NCI-H2196 (cell line): ENCODE results near the gene ACMSD.
"Not testable (repeated sequence)": the region's sequence is repeated elsewhere in the genome, so short reads cannot be mapped to it uniquely, and the experiment has no call there.

Source experiments
- DNase-seq: peaks from one replicate; lab custom pipeline; 2025; ENCODE audit not compliant: unreplicated experiment; lab: John Stamatoyannopoulos, UW

Gene ACMSD

DNA sequence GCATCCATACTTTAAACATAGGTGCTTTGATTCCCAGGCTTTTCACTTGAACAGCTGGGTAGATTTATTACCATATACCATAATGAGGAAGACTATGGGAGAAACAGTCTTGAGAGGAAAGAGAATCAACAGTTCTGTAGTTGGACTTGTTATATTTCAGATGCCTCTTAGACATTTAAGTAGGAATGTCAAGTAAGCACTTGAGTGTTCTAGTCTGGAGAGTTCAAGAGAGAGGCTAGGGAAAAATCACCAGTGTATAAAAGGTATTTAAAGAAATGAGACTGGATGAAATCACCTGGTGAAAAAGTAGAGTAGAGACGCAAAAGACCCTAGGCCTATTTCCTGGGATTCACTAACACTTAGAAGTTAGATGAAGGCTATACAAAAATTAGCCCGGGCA lies 66.8 kb downstream of the ACMSD start:
- no peak for DNase-seq

DNA sequence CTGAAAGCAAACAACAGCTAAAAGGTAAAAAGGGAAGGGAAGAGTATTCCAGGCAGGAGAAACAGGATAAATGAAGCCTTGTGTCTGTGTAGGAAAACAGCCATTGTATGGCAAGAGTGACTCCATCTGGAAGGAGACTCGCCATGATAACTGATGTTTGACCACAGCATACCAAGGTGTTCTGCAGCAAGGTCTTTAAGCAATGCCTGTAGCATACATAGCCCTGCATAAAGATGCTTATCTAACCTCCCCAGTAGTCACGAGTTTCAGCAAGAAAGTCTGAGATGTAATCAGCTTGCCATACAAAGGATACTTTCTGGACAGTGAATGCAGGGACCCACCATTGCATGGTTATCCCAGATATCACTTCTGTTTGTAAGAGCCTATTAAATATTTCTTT lies 68.3 kb downstream of the ACMSD start:
- DNase-seq: no peak

DNA sequence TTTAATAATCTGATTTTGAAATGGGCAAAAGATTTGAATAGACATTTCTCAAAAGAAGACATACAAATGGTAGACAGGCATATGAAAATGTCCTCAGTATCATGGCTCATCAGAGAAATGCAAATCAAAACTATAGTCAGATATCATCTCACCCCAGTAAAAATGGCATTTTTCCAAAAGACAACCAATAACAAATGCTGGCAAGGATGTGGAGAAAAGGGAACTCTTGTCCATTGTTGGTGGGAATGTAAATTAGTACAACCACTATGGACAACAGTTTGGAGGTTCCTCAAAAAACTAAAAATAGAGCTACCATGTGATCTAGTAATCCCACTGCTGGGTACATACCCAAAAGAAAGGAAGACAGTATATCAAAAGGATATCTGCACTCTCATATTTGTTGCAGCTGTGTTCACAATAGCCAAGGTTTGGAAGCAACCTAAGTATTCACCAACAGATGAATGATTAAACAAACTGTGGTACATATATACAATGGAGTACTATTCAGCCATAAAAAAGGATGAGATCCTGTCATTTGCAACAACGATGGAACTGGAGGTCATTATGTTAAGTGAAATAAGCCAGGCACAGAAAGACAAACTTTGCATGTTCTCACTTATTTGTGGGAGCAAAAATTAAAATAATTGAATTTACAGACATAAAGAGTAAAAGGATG lies 69.2 kb downstream of the ACMSD start:
- not testable (repeated sequence) for DNase-seq

DNA sequence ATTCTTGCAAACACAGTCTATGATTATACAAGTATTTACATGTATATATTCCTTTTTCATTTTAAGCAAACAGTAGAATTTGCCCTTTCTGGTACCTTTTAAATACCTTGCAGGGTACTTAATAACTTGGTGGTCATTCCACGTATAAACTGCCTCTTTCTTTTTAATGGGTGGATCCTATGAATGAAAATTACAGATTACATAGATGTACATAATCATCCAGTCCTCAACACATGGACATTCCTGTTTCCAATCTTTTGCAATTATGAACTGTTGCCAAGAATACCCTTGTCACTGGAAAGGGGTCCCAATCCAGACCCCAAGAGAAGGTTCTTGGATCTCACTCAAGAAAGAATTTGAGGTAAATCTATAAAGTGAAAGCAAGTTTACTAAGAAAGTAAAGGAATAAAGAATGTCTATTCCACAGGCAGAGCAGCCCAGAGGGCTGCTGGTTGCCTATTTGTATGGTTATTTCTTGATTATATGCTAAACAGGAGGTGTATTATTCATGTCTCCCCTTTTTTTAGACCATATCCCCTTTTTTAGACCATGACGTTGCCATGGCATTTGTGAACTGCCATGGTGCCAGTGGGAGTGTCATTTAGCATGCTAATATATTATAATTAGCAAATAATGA lies 72.5 kb downstream of the ACMSD start:
- no peak for DNase-seq

DNA sequence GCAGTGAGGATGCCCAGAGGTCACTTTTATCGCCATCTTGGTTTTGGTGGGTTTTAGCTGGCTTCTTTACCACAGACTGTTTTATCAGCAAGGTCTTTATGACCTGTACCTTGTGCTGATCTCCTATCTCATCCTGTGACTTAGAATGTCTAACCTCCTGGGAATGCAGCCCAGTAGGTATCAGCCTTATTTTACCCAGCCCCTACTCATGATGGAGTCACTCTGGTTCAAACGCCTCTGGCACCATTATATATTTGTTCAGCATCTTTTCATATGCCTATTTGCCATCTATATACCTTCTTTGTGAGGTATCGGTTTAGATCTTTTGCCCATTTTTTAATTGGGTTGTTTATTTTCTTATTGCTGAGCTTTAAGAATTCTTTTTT lies 73.0 kb downstream of the ACMSD start:
- no peak for DNase-seq

DNA sequence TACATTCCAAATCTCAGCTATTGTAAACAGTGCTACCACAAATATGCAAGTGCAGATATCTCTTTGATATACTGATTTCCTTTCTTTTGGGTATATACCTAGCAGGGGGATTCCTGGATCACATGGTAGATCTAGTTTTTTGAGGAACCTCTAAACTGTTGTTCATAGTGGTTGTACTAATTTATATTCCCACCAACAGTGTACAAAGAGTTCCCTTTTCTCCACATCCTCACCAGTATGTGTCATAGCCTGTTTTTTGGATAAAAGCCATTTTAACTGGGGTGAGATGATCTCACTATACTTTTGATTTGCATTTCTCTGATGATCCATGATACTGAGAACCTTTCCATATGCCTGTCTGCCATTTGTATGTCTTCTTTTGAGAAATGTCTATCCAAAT lies 73.9 kb downstream of the ACMSD start:
- DNase-seq: no peak

DNA sequence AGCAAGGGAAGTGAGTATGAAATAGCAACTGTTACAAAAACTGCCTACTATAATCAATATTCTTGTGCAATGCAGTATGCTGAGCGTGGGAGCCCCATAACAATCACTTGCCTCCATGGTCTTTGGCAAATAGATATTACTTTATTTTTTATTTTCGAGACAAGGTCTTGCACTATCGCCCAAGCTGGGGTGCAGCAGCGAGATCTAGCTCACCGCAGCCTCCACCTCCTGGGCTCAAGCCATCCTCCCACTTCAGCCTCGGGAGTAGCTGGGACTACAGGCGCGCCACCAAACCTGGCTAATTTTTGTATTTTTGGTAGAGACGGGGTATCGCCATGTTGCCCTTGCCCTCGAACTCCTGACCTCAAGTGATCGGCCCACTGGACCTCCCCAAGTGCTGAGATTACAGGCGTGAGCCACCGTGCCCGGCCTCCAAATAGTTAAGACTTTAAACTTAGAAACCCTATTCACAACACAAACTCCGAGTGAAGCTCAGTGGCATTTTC lies 79.0 kb downstream of the ACMSD start:
- no peak for DNase-seq

DNA sequence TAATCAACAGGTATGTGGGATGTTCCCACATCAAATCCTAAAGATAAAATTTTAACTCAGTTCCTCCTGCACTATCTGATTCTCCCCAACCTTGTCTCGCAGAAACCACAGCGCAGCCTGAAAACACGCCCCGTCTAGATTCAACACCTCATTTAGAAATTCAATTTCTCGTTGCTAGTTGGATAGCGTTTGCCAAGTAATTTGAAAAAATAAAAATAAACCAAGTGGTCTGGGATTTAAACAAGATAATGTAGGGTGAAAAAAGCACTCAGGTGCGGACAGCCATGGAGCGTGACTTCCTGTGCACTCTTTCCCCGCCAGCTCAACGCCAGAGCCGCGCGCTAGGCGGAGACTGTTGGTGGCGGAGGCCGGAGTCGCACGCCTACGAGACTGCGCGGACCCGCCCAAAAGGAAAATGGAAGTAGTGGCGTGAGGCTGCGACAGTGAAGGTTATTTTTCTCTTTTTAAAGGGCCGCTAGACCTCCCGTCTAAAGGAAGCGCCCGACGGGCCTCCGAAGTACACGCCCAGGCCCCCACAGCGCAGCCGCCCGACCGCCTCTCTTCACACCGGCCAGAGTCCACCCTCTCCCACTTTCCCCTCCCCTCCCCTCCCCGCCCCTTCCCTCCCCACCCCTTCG lies 79.6 kb downstream of the ACMSD start:
- peak; percentile 99 for DNase-seq

DNA sequence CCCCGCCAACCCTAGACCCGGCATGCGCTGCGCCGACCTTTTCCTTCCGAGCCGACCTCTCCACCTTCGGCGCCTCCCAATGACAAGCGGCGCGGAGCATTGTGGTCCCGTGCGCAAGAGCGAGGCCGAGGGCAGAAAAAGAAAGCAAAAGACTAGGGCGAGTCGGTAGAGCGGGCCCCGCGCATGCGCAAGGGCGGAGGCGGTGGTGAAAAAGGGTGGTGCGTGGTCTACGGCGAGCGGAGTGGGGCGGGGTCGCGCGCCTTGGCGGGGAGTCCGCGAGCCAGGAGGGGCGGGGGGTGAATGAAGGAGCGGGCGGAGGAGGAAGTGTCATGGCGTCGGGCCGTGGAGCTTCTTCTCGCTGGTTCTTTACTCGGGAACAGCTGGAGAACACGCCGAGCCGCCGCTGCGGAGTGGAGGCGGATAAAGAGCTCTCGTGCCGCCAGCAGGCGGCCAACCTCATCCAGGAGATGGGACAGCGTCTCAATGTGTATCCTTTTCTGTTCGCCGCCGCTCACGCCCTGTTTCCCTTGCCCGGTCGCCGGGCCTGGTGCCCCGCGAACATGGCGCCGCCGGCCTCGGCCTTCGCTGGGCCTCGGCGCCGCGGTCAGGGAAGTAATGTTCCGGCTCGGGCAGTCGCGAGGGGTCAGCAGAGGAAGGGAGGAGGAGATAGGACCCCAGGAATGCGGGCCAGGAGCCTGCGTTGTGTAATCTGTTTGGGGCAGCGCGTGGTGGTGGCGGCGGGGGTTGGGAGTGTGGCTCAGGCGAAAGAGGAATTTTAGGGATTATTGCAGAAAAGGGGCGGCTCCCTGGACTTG lies 80.3 kb downstream of the ACMSD start, which contains the start of gene CCNT2:
CCNT2 (plus strand) TSS at position 297 of the 815 bp plus-strand sequence; CDS start at position 330, 33 bp downstream.
- DNase-seq: peak; percentile 99

DNA sequence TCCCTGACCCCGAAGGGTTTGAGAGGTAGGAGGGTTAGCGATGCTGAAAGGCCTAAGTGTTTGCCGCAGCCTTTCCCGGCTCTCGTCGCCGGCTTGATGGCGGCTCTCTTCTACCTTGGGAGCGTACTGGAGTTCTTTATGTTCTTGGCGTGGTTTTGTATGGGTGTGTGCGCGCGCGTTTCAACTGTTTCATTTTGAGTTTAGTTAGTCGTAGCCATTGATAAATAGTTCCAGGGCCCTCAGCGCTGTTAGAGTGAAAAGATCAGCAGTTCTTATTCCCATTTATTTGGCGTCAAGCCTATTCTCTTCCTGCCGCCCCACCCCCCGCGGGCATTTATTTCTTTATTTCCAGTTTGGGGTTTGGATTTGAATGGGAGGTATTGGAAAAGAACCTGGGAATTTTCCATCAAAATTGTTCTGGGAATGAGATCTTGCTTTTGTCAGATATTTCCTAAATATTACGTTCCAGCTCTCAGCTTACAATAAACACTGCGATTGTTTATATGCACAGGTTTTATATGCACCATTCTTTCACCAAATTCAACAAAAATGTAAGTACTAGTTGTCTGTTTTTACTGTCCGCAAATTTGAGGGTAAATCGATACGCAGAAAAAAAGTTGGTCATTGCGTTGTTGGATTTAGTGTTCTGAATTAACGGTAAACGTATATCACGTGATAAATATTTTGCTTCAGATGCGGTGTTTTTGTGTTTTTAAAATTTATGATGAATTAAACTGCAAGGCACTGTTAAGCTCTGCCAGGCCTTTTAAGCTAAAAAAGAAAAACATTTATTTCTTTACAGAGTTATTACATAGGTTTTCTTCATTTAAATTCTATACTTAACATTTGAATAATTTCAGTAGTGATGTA lies 81.2 kb downstream of the ACMSD start:
- DNase-seq: peak; percentile 25

DNA sequence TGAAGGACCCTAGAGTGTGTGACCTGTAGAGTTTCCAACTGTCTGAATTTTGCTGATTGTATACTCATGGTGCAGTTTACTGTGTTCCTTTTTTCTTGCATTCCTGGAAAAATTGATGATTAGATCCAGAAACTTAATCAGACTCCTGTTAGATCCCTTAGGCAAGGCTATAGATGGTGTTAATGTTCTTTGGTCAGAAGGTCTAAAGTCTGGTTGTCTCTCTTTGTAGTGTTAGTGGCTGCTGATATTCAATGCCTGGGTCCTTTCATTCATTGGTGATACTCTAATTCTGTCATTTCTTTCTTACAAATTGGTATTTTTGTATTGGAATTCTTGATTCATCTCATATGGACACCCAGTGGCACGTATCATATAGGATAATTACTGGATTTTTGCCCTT lies 86.5 kb downstream of the ACMSD start:
- no peak for DNase-seq

DNA sequence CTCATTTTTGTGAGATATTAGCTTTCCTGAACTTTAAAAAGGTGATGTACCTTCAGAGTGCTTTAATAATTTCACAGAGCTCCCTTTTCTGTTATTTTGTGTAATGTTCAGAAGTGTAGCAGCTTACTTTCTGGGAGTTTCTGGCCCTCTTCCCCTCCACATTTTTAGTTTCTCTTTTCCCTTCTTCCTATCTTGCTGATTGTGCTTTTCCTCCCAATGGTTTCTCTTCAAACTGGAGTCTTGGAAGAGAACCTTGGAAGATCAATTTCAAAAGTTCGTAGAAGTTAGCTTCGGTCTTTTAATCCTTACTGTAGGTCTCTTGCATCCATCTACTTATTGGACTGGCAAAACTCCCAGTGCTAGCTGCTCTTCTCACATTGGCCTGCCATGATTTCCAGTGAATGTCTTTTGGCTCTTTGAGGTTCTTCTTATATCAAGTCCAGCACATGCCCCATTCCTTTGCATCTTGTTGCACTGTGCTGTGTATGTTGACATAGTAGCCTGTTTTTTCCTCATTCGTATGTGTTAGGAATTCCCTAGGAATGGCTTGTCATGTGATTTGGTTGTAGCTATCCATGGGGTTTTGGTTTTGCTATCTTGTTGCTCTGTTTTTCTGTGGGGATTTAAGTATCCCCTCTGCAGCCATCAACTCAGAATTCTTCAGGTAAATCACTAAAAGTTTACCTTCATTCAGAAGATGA lies 88.0 kb downstream of the ACMSD start:
- no peak for DNase-seq

DNA sequence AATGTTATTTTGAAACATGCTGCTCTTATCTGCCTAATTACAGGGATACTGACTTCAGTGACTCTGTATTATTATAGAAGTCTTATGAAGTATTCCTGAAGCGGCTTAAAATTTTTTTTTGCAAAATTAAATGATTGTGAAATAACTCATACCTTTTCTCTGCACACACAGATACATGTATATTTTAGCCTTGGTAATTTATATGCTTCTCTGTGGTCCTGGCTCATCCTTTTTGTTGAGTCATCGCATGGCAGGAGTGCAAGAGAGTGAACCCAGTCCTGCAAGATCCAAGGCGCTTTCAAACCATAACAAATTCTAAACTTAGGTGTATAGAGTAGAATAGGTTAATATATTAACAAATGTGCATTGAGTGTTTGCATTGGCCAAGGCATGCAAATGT lies 88.8 kb downstream of the ACMSD start:
- no peak for DNase-seq

DNA sequence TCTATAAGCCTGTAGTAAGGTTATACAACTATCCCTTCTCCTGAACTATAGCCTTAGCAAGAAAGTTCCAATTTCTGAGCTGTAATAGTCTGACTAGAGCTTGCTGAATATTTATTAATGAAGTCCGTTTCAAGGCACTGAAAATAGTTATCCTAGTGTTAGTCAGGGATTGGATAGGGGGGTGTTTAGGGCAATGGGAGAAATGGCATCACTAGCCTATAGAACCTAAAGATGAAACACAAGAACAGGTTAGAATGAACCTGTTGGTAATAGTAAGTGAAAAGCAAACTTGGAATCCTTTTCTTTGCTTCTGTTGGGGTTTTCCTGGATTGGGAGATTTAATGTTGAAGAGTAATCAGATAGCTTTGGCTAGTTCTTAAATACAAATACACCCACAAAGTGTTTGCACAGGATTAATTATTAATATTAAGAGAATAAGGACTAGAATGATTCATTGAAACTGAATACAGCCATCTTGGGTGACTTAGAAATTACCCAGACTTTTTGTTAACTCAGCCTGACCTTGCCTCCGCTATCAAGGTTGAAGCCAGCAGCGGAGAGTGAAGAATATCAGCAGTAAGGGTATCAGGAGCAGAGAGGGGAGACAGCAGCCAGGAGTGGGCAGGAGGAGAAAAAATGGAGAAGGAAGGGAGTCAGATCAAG lies 94.6 kb downstream of the ACMSD start:
- DNase-seq: no peak

DNA sequence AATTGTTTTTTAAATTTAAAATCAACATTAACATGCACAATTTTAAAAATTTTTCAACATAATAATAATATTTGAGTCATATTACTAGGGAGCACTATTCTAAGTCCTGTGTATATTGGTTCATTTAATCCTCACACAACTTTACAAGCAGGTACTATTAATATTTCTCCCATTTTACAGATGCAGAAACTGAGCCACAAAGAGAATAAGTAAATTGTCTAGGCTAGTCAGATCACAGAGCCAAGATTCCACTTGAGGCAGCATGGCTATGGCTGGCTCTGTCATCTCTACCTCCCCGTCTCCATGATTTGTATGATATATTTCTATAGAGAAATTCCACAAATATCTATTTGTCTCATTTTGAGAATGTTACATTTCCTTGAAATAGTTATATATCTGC lies 95.3 kb downstream of the ACMSD start:
- DNase-seq: no peak

DNA sequence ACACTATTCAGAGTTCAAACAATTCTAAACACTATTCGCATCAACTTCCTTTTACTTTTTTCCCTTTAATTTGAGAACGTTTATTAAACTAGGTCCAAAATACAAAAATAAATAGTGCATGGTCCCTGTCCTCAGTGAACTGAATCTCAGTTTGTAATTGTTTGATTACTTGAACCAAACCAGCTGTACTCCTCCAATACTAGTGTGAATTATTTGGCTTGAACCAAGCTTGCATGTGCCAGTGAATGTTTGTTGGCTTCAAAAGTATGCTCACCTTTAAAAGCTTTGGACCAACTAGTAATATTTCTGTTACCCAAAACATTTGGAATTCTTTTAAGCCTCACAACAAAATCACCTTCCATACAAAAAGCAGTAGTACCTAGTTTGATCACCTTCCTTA lies 95.7 kb downstream of the ACMSD start:
- DNase-seq: no peak

DNA sequence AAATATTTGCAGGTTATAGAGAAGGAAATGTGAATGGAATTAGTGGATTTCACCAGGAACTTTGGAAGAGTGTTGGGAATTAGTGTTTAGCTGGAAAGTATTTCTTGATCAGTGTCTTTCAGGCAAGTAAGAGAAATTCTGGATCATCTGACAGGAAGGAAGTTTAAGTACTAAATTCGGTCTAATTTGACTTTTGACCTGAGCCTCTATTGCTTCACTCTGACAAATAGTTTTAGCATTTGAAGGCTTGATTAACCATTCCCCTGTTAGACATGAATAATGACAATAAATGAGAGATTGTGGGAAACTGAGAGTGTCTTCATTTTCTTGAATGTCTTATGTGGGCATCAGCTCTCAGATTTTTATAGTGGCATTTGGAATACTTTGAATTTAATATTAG lies 96.2 kb downstream of the ACMSD start:
- DNase-seq: no peak

DNA sequence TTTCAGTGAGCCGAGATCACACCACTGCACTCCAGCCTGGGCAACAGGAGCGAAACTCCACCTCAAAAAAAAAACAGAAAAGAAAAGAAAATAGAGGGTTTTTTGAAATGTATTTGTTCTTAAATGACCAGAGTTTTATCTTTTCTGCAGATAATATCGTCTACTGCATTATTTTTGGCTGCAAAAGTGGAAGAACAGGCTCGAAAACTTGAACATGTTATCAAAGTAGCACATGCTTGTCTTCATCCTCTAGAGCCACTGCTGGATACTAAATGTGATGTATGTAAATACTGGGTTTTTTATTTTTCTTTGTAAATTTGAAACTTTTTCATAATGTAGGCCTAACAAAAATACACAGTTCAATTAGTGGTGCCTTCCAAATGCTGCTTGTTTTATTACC lies 98.3 kb downstream of the ACMSD start:
- peak; percentile 16 for DNase-seq

DNA sequence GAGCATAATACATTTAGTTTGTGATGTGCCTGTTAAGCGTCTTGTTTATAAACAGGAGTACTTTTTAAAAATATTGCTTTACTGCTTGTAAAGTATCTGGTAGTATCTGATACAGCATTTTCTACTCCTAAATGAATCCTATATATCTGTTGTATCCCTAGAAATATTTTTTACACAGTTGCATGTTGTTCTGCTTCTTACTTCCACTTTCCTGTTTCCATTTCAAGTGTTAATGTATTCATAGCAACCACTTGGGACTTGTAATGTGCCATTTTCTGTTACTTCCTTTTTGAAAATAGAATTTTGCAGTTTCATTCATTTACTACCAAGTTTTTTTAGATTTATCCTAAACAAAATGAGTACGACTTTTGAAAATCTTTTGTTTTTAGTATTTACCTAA lies 105.1 kb downstream of the ACMSD start:
- no peak for DNase-seq
